NCI-H187 (cell line): ENCODE results near the gene CLCN1.

ENCODE experiments used
- DNase-seq, 2 experiments: peaks; one replicate each; lab custom pipeline; 2025; lab: John Stamatoyannopoulos, UW

CLCN1 gene

DNA sequence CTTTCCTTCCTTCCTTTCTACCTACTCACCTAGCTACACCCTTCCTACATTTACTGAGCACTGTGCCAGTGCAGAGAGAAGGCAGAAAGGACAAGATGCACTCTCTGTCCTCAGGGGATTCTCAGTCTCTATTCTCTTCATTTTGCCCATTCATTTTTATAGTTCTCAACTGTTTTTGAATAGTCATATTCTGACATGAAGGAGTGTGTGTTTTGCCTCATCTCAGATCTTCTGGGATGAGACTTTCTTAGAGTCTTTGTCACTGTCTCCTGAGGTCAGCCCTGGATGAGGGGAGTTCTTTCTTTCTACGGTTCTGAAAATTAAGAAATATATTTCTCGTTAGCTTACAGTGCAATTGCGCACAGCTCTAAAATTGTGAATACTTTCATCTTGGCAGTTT lies 21.3 kb downstream of the CLCN1 start:
- no peak for DNase-seq

- DNase-seq, result no peak
These were observed 25.9 kb downstream of the CLCN1 start for GRCh38 chr7:143341842-143342241.

- no peak for DNase-seq
These were observed 27.7 kb downstream of the CLCN1 start for GRCh38 chr7:143343596-143343995.

- no peak for DNase-seq
These were observed 29.6 kb downstream of the CLCN1 start for GRCh38 chr7:143345428-143345900.

DNA sequence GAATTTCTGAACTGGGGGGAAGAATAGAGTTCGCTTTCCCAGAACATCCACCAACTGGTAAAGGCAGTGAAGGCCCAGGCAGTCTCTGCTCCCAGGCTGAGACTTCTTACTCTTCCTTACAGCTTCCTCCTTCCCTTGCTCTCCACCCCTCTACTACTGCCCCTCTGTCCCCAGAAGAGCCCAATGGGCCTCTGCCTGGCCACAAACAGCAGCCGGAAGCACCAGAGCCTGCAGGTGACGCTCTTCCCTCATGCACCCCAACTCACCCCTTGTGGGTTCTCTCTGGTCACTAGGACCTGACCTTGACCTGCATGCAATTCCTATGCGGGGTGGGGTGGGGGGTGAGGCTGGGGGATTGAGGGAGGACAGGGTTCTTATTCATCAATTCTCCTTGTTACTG lies 30.1 kb downstream of the CLCN1 start:
- DNase-seq, result no peak

- no peak for DNase-seq
These were observed 32.0 kb downstream of the CLCN1 start for GRCh38 chr7:143347950-143348349.

- no peak for DNase-seq
These were observed 35.1 kb downstream of the CLCN1 start for GRCh38 chr7:143351060-143351459.

GRCh38 chr7:143351574-143351973 lies 35.7 kb downstream of the CLCN1 start:
- DNase-seq, result no peak

DNA sequence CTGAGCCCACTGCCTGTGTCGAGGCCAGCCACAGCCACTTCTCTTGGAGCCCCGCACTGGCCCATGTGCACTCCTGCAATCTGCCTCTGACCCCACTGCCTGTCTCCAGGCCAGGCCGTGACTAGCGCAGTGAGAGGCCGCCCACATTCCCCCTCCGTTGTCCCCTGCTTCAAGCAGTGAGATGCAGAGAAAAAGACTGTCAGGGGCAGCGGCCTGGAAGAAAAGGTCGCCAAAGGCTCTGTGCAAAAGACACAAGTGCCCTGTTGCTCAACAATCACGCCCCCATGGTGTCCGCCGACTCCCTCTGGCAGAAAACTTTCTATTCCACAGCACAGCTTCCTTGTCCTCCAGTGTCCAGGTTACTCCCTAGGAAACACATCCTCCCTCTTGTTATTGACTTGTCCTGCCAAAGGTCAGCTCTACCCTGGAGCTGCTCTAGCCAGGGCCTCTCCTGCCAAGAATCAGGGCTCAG lies 36.7 kb downstream of the CLCN1 start:
- DNase-seq, result no peak

GRCh38 chr7:143354376-143354775 lies 38.5 kb downstream of the CLCN1 start:
- DNase-seq, result no peak

DNA sequence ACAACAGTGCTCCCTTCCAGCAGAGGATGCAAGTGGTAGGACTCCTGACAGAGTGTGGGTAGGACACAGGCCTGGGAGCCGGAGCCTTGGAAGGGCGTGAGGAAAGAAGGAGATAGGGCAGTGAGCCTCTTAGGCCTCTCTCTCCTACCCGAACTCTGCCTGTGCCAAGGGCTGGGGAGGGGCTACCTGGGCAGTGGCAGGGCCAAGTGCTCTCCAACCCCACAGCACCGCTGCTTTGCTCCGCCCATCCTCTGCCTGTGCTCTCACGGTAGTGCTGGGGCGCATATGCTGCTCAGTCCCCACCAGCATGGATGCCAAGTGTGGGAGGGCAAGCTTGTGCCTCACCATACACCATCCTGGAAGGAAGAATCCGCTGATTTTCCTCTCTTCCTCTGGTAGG lies 39.1 kb downstream of the CLCN1 start:
- no peak for DNase-seq

- DNase-seq, result no peak
These were observed 39.8 kb downstream of the CLCN1 start for GRCh38 chr7:143355450-143356385.

GRCh38 chr7:143356414-143357050 lies 40.6 kb downstream of the CLCN1 start:
- no peak for DNase-seq

- DNase-seq, result no peak
These were observed 42.7 kb downstream of the CLCN1 start for GRCh38 chr7:143358626-143359025.

DNA sequence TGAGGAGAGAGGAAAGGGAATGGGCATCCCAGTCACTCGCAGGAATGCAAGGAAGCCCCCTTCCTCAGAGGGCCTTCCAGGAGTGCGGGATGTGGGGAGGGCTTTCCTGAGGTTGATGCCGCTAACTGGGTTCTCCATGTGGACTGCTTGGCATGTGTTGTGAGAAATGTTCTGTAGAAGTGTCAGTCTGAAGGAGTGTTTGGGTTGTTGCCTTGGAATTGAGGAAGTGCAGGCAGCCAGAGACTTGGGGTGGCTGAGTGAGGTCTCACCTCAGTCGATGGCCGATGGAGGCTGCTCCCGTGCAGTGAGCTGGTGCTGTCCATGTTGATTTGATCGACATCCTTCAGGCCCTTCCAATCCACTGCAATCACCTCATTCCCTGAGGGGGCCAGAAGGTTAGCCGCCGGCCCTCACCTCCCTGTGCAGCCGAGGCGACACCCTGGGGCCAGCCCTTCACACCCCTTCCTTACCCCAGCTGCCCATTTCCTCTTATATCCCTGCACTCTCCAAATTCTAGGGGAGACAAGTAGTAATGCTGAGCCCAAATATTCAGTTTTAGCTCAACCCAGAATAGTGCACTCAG lies 44.0 kb downstream of the CLCN1 start:
- no peak for DNase-seq

DNA sequence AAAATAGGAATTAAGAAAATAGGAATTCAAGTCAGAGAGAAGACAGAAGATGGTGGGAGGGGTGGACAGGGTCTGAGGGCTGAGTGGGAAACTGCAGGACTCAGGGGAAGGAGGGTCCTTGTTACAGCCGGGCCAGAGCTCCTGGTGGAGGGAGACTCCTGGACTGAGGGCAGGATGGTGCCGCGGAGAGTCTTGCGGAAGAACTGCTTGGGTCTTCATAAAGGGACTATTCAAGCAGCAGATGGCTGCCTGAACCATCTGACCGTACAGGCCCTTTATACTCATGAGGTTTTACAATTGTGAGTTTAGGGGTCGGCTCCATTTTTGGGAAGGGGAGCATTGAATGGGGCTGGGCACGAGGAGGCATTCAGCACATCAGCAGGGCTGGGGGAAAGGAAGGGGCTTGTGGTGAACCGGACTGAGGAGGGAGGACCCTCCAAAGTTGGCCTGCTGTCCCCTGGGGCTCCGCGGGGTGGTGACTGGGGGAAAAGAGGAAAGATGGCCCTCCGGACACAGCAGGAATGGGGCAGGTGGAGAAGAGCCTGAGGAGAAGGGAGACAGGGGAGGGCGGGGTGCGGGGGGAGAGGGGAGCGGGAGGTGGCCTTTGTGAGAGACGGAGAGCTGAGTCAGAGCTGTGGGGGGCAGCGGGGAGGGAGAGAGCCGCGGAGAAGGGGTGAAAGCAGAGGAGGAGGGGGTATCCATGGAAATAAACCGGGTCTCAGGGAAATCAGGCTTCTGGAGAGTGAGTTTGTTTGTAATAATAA lies 45.1 kb downstream of the CLCN1 start:
- DNase-seq, result no peak

DNA sequence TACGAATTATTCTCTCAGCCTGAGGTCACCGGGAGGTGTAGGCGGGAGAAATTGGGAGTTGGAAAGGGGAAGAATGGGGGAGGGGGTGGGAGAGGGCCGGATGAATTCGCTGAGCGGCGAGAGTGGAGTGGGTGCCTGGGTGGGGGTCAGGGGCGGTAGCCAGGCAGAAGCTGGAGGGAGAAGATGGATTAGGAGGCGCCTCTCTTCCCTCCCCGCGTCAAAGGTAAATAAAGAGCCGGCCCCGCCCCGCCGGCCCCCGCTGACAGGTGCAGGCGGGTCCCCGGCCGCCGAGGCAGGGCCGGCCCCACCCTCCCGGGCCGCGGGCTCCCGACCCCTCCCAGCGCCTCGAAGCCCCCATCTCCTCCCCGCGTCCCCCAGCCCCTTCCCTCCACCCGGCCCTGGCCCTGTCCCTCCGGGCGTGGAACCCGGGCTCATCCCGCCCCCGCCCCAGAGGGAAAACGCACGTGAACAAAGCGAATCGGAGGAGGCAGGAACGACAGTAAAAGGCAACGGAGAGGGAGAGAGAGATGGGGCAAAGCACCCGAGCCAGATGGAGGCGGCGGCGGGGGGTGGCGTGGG lies 45.7 kb downstream of the CLCN1 start:
- no peak for DNase-seq

GRCh38 chr7:143362131-143363015 lies 46.5 kb downstream of the CLCN1 start, which contains the start of gene FAM131B:
TSS of gene FAM131B (minus strand) at chr7:143362713. CDS start at chr7:143362603, 110 bp downstream.
- DNase-seq, result no peak

DNA sequence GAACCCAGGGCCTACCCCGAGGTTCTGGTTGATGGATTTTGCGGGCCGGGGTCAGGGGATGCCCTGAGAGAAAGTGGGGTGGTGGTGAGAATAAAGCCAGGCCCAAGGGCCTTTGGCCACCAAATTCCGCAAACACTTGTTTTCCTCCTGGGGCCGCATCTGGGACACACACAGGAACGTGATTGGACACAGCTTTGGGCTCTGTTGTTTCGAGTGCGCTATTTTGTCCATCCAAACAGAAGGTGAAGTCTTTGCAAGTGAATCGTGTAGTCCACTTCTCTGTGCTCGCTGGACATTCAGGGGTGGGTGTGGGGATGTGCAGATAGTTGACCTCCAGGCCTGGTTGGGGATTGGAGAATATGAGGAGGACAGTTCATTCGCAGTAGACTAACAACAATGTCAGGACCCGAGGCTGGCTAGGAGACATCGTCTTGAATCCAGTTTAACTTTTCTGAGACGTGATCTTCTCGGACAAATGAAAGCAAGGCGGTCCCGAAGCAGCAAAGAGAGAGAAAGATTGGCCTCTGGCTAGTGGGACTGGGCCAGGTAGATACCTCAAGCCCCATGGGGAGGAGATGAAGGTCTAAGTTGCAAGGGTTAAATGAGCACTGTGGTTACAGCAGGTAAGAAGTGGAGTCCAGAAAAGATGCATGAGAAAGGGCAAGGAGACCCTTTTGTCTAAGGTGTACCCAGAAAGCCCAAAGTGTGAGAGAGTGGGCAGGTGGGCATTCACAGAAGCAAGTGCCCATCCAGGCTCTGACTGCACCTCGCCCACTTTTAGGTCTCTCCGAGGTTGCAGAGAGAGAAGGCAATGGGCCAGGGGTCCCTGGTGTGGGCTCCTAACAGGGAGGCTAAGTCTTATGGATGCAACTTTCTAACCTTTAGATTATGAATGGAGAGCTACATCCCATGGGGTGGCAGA lies 47.4 kb downstream of the CLCN1 start:
- DNase-seq, result no peak
